Cardiac fibroblast (primary cell): ENCODE results near the gene CMBL.
"Not testable (repeated sequence)": the region's sequence is repeated elsewhere in the genome, so short reads cannot be mapped to it uniquely, and the experiment has no call there.

Source experiments
- DNase-seq, 2 donors: peaks; one replicate each; pipeline versions ENCODE4 v3.0.0 to v3.0.0-alpha.2; 2010; ENCODE audit warnings: low read depth in 2 of 2
- H3K4me3 ChIP-seq, 2 donors: replicated peaks in 1 of 2; 1 replicate in 1 of 2; 2 replicates in 1 of 2; pipeline ENCODE4 v1.5.1; 2011; ENCODE audit warnings: low read depth in 2 of 2, low read length in 2 of 2, mild to moderate bottlenecking in 2 of 2, moderate library complexity in 1 of 2
- TF ChIP-seq, protein P1 (sequence below): IDR thresholded peaks from one replicate; pipeline ENCODE4 v1.5.1; 2011; ENCODE audit warnings: low read depth, mild to moderate bottlenecking, low read length, inconsistent platforms

The CMBL gene

DNA sequence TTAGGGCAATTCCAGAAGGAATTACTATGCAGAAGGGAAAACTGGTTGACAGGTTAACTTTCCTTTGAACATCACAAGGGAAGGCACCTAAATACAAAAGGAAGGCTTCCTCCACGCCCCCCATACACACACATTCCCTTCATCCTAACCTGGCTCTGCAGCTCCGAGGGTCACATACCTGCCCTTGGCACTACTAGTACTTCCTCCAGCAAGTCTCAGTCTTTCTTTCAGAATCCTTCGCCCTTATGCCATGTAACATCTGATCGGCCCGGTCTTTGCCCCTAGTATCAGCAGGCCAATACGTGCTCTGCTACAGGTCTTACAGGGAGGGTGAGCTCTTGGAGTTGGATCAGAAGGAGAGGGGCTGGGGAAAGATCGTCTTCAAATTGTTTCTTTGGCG, 44.2 kb upstream of the CMBL start:
- TF ChIP-seq, protein P1, sequence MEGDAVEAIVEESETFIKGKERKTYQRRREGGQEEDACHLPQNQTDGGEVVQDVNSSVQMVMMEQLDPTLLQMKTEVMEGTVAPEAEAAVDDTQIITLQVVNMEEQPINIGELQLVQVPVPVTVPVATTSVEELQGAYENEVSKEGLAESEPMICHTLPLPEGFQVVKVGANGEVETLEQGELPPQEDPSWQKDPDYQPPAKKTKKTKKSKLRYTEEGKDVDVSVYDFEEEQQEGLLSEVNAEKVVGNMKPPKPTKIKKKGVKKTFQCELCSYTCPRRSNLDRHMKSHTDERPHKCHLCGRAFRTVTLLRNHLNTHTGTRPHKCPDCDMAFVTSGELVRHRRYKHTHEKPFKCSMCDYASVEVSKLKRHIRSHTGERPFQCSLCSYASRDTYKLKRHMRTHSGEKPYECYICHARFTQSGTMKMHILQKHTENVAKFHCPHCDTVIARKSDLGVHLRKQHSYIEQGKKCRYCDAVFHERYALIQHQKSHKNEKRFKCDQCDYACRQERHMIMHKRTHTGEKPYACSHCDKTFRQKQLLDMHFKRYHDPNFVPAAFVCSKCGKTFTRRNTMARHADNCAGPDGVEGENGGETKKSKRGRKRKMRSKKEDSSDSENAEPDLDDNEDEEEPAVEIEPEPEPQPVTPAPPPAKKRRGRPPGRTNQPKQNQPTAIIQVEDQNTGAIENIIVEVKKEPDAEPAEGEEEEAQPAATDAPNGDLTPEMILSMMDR, result no peak
- DNase-seq, result no peak
- no peak overlapping the region for H3K4me3 ChIP-seq

DNA sequence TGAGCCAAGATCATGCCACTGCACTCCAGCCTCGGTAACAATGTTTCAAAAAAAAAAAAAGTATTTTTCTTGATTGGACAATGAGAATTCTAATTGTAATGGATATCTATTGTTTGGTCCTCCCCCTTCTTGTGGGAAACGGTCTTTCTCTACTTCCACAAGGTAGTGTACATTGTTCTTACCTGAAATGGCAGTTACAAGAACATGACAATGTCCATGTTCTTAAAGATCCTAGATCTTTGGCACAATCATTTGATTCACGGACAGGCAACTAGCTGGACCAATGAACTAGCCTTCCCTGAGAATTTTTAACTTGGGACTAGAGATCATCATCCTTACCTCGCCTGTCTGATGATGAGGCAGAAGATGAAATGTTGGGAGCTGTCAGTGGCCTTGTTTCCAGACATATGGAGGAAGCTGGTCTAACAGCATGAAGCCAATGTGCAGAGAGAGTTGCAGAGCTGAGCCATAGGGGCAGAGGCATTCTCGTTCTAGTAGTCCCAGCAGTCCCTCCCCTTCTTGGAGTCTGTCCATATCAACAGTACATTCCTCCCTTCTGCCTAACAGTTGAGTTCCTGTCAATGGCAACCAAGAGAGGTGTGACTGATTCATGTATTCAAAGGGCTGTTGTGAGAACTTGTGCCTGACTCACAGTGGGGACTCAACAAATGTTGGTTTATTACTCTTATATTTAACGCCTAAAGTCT, 43.6 kb upstream of the CMBL start:
- TF ChIP-seq, protein P1, result no peak
- no peak overlapping the region for H3K4me3 ChIP-seq
- DNase-seq, result peak; percentile 79 to 84

DNA sequence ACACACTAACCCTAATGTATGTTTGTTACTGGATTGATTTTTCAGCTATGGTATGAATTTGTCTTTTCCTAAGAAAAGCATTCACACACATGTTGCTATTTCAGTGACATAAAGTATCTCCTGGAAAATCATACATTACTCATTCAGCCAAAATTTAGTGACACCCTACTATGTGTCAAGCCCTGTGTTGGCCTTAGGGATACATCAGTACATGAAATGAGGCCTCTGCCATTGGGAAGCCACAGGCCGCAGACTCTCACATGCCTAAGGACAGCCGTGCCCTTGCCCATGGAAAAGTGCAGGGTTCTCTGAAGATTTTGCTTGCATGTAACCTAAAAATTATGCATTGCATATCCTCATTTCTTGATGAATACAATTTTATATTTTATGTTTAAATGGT, 40.6 kb upstream of the CMBL start:
- no peak overlapping the region for H3K4me3 ChIP-seq
- DNase-seq, result no peak
- TF ChIP-seq, protein P1, result no peak

DNA sequence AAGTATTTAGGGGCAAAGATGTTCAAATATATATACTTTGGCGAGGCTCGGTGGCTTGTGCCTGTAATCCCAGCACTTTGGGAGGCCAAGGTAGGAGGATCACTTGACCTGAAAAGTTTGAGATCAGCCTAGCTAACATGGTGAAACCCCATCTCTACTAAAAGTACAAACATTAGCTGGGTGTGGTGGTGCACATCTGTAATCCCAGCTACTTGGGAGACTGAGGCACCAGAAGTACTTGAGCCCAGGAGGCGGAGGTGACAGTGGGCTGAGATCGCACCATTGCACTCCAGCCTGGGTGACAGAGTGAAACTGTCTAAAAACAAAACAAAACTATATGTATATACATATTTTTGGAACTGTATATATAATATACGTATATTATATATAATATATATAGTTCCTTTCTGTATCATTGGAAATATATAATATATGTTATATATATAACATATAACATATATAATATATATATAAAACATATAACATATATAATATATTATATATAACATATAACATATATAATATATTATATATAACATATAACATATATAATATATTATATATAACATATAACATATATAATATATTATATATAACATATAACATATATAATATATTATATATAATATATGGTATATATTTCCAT, 36.9 kb upstream of the CMBL start:
- not testable (repeated sequence) for H3K4me3 ChIP-seq, DNase-seq

DNA sequence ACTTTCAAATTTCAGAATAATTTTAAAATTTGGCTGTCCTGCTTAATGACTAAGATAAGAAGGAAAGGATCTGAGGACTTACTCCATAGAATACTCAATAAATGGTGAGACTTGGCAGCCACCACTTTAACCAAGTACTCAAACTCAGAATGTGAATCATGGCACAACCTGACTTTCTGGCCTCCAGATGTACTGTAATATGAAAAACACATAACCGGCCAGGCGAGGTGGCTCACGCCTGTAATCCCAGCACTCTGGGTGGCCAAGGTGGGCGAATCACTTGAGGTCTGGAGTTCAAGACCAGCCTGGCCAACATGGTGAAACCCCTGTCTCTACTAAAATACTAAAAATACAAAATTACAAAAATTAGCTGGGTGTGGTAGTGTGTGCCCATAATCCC, 35.8 kb upstream of the CMBL start:
- TF ChIP-seq, protein P1, result no peak
- peak in 1 of 2 donors; percentile 24 for DNase-seq

DNA sequence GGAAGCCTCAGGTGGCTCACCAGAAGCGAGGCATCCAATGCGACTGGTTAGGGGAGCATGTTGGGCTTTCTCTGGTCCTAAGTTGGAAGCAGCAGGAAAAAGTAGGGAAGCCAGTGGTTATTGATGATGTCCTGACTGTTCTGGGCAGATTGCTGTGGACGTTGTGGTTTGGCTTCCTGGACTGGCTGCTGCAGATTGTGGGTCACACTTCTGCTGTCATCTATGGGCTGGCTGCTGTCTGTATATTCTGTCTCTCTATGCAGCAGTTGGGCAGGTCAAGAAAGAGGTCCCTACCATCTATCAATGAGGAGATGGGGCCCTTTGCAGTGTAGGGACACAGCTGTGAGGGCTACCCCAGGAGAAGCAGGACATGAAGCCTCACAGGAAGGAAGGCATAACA, 32.3 kb upstream of the CMBL start:
- TF ChIP-seq, protein P1, result no peak
- no peak for DNase-seq
- no peak overlapping the region for H3K4me3 ChIP-seq

More for the DNA sequence above, 35.8 kb upstream of the CMBL start:
- H3K4me3 ChIP-seq, result no peak overlapping the region

DNA sequence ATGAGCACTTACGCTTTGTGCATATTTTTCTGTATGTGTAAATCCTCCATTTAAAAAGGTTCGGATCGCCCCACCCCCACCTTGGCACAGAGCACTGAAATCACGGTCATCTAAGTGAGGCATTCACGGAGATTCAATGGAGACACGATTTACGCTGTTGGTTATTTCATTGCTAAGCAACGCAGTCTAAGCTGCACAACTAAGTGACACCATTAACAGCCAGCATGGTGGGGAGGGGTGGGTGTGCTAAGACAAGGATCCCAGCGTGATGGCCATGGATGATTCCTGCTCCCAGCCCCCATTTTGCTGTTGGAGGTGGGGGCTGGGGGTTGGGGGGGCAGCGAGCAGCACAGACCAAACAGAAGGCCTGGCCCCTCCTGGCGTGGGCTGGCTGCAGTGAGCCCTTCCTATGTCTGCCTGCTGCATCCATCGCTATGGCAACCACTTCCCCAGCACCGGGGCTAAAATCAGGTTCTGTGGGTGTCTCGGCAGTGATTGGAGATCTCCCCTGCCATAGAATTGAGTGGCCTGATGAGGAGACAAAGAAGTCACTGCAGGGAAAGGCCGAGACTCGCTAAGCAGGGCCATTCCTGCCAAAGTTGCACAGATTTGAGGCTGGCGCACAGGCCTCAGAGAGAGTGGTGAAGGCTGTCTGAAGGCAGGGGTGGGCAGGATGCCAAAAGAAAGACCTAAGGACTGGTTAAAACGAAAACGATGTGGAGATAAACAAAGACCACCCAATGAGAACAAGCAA, 31.5 kb upstream of the CMBL start:
- no peak for DNase-seq
- TF ChIP-seq, protein P1, result no peak
- no peak overlapping the region for H3K4me3 ChIP-seq
